Right lobe of liver (tissue), 4 donors: ENCODE results near the gene OTOP3.

Source experiments
- CTCF ChIP-seq, 4 donors: fragments of 200-600 bp in 3 of 4; fragments of 450-650 bp in 1 of 4; IDR thresholded peaks; one replicate each; pipeline versions ENCODE4 v1.5.1 to v1.8.0; 2016 to 2022; ENCODE audit warnings: antibody characterized with exemption in 4 of 4, mild to moderate bottlenecking in 2 of 4
- POLR2A ChIP-seq: fragments of 450-650 bp; IDR thresholded peaks from one replicate; pipeline ENCODE4 v1.6.1; 2017; ENCODE audit warnings: antibody characterized with exemption, mild to moderate bottlenecking
- donor health status: DM: no; HTN: no; CAD: no.
- donor health status: DM: no; HTN: no; CAD: no.
- donor health status: DM: no; HTN: yes; CAD: no.

- no peak for TF ChIP-seq CTCF (IDR thresholded peaks at IDR 0.05)
- TF ChIP-seq POLR2A = no peak
Measured at GRCh38 chr17:74901353-74902135, 34.2 kb upstream of the OTOP3 start.
